Testis (tissue), 2 donors: ENCODE measurements around the gene GUCD1.
"Not testable (repeated sequence)": the region's sequence is repeated elsewhere in the genome, so short reads cannot be mapped to it uniquely, and the experiment has no call there.

ENCODE experiments used
- POLR2A ChIP-seq: fragments of 450-650 bp; IDR thresholded peaks from one replicate; pipeline ENCODE4 v1.6.1; 2017; ENCODE audit warnings: antibody characterized with exemption, mild to moderate bottlenecking, moderate library complexity
- TF ChIP-seq, protein P1 (sequence below), 3 experiments: fragments of 450-650 bp in 2 of 3; fragments of 200-600 bp in 1 of 3; sonication (generic) in 1 of 3; IDR thresholded peaks; one replicate each; pipeline ENCODE4 v1.5.1; 2016 to 2019; ENCODE audit warnings: antibody characterized with exemption in 3 of 3, mild to moderate bottlenecking in 2 of 3, moderate library complexity in 1 of 3

DNA sequence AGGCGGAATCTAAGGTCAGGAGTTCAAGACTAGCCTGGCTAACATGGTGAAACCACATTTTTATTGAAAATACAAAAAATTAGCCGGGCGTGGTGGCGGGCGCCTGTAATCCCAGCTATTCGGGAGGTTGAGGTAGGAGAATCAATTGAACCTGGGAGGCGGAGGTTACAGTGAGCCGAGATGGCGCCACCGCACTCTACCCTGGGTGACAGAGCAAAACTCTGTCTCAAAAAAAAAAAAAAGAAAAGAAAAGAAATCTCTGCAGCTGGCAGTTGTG, 38.6 kb upstream of the GUCD1 start:
- TF ChIP-seq, protein P1, sequence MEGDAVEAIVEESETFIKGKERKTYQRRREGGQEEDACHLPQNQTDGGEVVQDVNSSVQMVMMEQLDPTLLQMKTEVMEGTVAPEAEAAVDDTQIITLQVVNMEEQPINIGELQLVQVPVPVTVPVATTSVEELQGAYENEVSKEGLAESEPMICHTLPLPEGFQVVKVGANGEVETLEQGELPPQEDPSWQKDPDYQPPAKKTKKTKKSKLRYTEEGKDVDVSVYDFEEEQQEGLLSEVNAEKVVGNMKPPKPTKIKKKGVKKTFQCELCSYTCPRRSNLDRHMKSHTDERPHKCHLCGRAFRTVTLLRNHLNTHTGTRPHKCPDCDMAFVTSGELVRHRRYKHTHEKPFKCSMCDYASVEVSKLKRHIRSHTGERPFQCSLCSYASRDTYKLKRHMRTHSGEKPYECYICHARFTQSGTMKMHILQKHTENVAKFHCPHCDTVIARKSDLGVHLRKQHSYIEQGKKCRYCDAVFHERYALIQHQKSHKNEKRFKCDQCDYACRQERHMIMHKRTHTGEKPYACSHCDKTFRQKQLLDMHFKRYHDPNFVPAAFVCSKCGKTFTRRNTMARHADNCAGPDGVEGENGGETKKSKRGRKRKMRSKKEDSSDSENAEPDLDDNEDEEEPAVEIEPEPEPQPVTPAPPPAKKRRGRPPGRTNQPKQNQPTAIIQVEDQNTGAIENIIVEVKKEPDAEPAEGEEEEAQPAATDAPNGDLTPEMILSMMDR (IDR thresholded peaks at IDR 0.05): not testable (repeated sequence)
- not testable (repeated sequence) for TF ChIP-seq POLR2A
